ENCODE results near the gene CCN2.

Gene CCN2

DNA sequence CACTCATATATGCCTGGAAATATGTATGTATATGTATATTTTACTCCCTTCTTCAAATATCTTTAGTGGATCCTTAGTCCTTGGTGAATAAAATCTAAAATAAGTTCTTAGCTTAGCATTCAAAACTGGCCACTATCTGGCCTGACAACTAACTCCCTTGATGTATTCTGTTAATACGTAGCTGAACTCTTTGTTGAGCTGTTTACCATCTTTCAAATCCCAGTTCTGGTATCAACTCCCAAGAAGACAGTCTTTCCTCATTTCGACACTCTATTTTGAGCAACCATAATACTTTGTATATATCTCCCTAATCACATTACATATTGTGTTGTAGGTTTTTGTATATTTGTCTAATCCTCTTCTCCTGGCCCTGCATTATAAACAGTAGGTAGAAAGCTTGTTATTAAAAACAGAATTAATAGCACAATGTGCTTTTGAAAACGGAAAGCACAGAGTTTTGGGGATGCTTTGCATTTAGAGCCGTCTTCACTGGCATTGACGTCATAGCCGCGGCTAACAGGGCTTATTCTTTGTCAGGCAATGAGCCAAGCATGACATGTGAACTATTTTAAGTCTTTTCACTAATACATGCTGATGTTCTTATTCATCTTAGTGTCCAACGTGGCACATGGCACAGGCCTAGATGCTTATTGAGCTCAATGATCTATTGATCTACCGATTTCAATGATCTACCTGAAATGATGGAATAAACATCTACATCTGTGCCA, 47.2 kb upstream of the CCN2 start:
- no peaks in the 10 kb centered on the region for H4K20me1 ChIP-seq (ENCODE audit: insufficient read depth, low read length)
- no peaks in the 10 kb centered on the region for H3K79me2 ChIP-seq (ENCODE audit: insufficient read depth, low read length)
- no peak overlapping the region for H3K27ac ChIP-seq (ENCODE audit: low read depth, low read length, poor library complexity, severe bottlenecking)
- H2AFZ ChIP-seq (ENCODE audit: low read length) = no peak overlapping the region
- H3K36me3 ChIP-seq (ENCODE audit: insufficient read depth, low read length) = no peaks in the 10 kb centered on the region
- no peak overlapping the region for H3K4me3 ChIP-seq (ENCODE audit: low read depth, low read length, poor library complexity, severe bottlenecking)
- H3K9me2 ChIP-seq (ENCODE audit: low read depth, low read length) = no peaks in the 10 kb centered on the region
- H3K9ac ChIP-seq (ENCODE audit: low read length) = no peak overlapping the region
- H3K4me2 ChIP-seq (ENCODE audit: low read length) = no peak overlapping the region
- H3K4me1 ChIP-seq (ENCODE audit: insufficient read depth, low read length, severe bottlenecking) = no peaks in the 10 kb centered on the region
- H3K27me3 ChIP-seq (ENCODE audit: insufficient read depth, low read length) = no peaks in the 10 kb centered on the region
- TF ChIP-seq EZH2 (IDR thresholded peaks at IDR 0.05; ENCODE audit: borderline replicate concordance, low read length) = no peak
- no peaks in the 10 kb centered on the region for H3F3A ChIP-seq (ENCODE audit: insufficient read depth, low read length)
- no peaks in the 10 kb centered on the region for H3K9me3 ChIP-seq (ENCODE audit: low read length)

DNA sequence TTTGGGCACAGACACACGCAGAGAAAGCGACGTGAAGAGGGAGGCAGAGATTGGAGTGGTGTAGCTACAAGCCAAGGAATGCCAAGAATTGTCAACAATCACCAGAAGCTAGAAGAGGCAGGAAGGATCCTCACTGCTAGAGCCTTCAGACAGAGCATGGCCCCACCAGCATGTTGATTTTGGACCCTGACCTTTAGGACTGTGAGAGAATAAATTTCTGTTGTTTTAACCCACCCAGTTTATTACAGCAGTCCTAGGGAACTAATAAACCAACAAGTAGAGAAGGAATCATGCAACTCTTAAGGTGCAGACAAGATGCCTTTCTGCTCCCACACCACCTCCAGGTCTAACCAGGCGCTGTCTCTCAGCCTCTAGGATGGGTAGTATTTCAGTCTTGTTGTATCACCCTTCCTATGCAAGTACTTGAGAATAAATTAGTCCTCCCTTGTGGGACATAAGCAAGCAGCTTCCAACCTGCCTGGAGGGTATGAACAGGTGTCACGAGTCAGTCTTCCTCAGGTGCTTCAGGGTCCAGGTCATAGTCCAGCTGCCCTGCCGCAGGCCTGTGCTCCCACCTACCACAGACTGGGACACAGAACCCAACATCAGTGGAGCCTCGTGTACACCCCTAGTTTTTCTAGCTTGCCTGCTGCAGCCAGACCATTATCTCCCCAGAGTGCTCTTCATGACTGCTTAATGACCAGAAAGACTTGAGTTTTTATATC, 46.4 kb upstream of the CCN2 start:
- Histone ChIP-seq H2AFZ (ENCODE audit: low read length) (no peak overlapping the region), H3K9ac (ENCODE audit: low read length) (no peak overlapping the region), H3K79me2 (ENCODE audit: insufficient read depth, low read length) (no peaks in the 10 kb centered on the region), H3K4me1 (ENCODE audit: insufficient read depth, low read length, severe bottlenecking) (no peaks in the 10 kb centered on the region), H4K20me1 (ENCODE audit: insufficient read depth, low read length) (no peaks in the 10 kb centered on the region), H3K27ac (ENCODE audit: low read depth, low read length, poor library complexity, severe bottlenecking) (no peak overlapping the region), H3F3A (ENCODE audit: insufficient read depth, low read length) (no peaks in the 10 kb centered on the region), H3K4me3 (ENCODE audit: low read depth, low read length, poor library complexity, severe bottlenecking) (no peak overlapping the region), H3K9me2 (ENCODE audit: low read depth, low read length) (no peaks in the 10 kb centered on the region), H3K9me3 (ENCODE audit: low read length) (no peaks in the 10 kb centered on the region), H3K36me3 (ENCODE audit: insufficient read depth, low read length) (no peaks in the 10 kb centered on the region), H3K4me2 (ENCODE audit: low read length) (no peak overlapping the region), H3K27me3 (ENCODE audit: insufficient read depth, low read length) (no peaks in the 10 kb centered on the region)
- no peak for TF ChIP-seq EZH2 (IDR thresholded peaks at IDR 0.05; ENCODE audit: borderline replicate concordance, low read length)

DNA sequence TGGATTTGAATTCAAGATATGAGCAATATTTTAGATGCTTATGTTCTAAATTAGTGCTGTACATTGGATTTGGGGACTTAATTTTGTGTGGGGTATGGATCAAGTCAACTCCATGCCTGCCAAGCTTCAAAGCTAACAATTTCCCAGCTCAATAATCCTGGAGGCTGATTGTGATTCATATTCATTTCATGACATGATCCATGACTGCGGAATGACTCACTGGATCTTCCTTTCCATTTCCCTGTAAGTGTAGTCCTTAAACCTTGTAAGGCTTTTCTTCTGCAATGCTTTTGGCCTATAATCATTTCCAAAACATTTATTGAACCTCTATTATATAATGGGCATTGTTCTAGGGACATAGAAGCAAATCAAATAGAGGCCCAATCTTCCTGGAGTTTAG, 44.7 kb upstream of the CCN2 start:
- no peaks in the 10 kb centered on the region for H3K36me3 ChIP-seq (ENCODE audit: insufficient read depth, low read length)
- H3K27me3 ChIP-seq (ENCODE audit: insufficient read depth, low read length) = no peaks in the 10 kb centered on the region
- H3F3A ChIP-seq (ENCODE audit: insufficient read depth, low read length) = no peaks in the 10 kb centered on the region
- no peak overlapping the region for H3K4me3 ChIP-seq (ENCODE audit: low read depth, low read length, poor library complexity, severe bottlenecking)
- H4K20me1 ChIP-seq (ENCODE audit: insufficient read depth, low read length) = no peaks in the 10 kb centered on the region
- no peak overlapping the region for H3K4me2 ChIP-seq (ENCODE audit: low read length)
- no peaks in the 10 kb centered on the region for H3K79me2 ChIP-seq (ENCODE audit: insufficient read depth, low read length)
- no peaks in the 10 kb centered on the region for H3K4me1 ChIP-seq (ENCODE audit: insufficient read depth, low read length, severe bottlenecking)
- no peak overlapping the region for H2AFZ ChIP-seq (ENCODE audit: low read length)
- no peak overlapping the region for H3K27ac ChIP-seq (ENCODE audit: low read depth, low read length, poor library complexity, severe bottlenecking)
- no peaks in the 10 kb centered on the region for H3K9me2 ChIP-seq (ENCODE audit: low read depth, low read length)
- H3K9me3 ChIP-seq (ENCODE audit: low read length) = no peaks in the 10 kb centered on the region
- TF ChIP-seq EZH2 (IDR thresholded peaks at IDR 0.05; ENCODE audit: borderline replicate concordance, low read length) = no peak
- TF ChIP-seq, protein P1, sequence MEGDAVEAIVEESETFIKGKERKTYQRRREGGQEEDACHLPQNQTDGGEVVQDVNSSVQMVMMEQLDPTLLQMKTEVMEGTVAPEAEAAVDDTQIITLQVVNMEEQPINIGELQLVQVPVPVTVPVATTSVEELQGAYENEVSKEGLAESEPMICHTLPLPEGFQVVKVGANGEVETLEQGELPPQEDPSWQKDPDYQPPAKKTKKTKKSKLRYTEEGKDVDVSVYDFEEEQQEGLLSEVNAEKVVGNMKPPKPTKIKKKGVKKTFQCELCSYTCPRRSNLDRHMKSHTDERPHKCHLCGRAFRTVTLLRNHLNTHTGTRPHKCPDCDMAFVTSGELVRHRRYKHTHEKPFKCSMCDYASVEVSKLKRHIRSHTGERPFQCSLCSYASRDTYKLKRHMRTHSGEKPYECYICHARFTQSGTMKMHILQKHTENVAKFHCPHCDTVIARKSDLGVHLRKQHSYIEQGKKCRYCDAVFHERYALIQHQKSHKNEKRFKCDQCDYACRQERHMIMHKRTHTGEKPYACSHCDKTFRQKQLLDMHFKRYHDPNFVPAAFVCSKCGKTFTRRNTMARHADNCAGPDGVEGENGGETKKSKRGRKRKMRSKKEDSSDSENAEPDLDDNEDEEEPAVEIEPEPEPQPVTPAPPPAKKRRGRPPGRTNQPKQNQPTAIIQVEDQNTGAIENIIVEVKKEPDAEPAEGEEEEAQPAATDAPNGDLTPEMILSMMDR (IDR thresholded peaks at IDR 0.05; ENCODE audit: low read length) = no peak
- H3K9ac ChIP-seq (ENCODE audit: low read length) = no peak overlapping the region

DNA sequence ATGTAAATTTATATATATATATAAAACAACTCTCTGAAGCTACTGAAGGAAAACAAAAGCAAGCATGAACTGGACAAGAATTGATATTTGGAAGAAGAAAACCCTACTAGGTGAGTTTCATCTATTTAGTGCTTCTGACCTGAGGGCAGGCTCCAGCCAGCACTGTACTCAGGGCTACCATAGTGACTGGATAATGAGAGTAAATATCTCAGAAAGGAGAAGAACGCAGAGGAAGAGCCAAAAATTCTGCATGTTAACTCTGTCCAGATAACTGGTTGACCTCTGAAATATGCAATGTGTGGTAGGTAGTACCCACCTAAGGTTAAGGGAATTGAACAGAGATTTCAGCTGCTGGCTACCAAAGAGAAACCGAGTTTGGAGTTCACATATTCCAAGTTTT, 41.4 kb upstream of the CCN2 start:
- H2AFZ ChIP-seq (ENCODE audit: low read length) = no peak overlapping the region
- H3K9ac ChIP-seq (ENCODE audit: low read length) = no peak overlapping the region
- no peaks in the 10 kb centered on the region for H3K9me3 ChIP-seq (ENCODE audit: low read length)
- H3K79me2 ChIP-seq (ENCODE audit: insufficient read depth, low read length) = no peaks in the 10 kb centered on the region
- H3K9me2 ChIP-seq (ENCODE audit: low read depth, low read length) = no peaks in the 10 kb centered on the region
- no peaks in the 10 kb centered on the region for H3K27me3 ChIP-seq (ENCODE audit: insufficient read depth, low read length)
- H4K20me1 ChIP-seq (ENCODE audit: insufficient read depth, low read length) = no peaks in the 10 kb centered on the region
- no peaks in the 10 kb centered on the region for H3F3A ChIP-seq (ENCODE audit: insufficient read depth, low read length)
- no peak overlapping the region for H3K27ac ChIP-seq (ENCODE audit: low read depth, low read length, poor library complexity, severe bottlenecking)
- no peak overlapping the region for H3K4me2 ChIP-seq (ENCODE audit: low read length)
- no peaks in the 10 kb centered on the region for H3K4me1 ChIP-seq (ENCODE audit: insufficient read depth, low read length, severe bottlenecking)
- no peak overlapping the region for H3K4me3 ChIP-seq (ENCODE audit: low read depth, low read length, poor library complexity, severe bottlenecking)
- TF ChIP-seq EZH2 (IDR thresholded peaks at IDR 0.05; ENCODE audit: borderline replicate concordance, low read length) = no peak
- TF ChIP-seq, protein P1 (IDR thresholded peaks at IDR 0.05; ENCODE audit: low read length) = no peak
- H3K36me3 ChIP-seq (ENCODE audit: insufficient read depth, low read length) = no peaks in the 10 kb centered on the region
